K562 (cell line): Measurements from ENCODE around the gene PCED1B. TPM values are rescaled to one million over a fixed set of nuclear protein-coding genes. Genes with fewer than 3 reads are reported as not detected.

ENCODE experiments used
- ATAC-seq: fragments of 200-7000 bp; cut with Tn5 transposase; 3 replicates; pipeline ENCODE4 v1.9.1; 2020; ENCODE audit warnings: moderate library complexity
- BruUV-seq: library from RNA; stranded (reverse); fragments of 400-500 nt; replicated peaks from 2 replicates; lab custom pipeline; 2021; lab: Mats Ljungman, UMichigan
- CTCF ChIA-PET: fragments of 300-600 bp; formaldehyde crosslinking; extraction: SDS; loops from one replicate; lab custom pipeline; 2021; ENCODE audit warnings: low intra/inter-chr PET ratio; lab: Yijun Ruan, JAX
- POLR2A ChIA-PET: fragments of 300-600, 350-650 bp; sonication (Branson Sonifier 250); formaldehyde crosslinking; extraction: SDS; loops from one replicate; lab custom pipeline; 2021; ENCODE audit warnings: antibody characterized with exemption, inconsistent platforms; lab: Yijun Ruan, JAX
- DNase-seq, 4 experiments: peaks; one replicate each; pipeline versions ENCODE4 v3.0.0 to v3.0.0-alpha.2; 2011 to 2018; ENCODE audit warnings: low spot score in 3 of 4, mixed read lengths in 3 of 4; ENCODE audit errors: extremely low read depth in 1 of 4
- FAIRE-seq: peaks from 2 replicates; lab custom pipeline; 2011; peaks lifted over from hg19 to GRCh38; lab: Jason Lieb, UNC
- H2AFZ ChIP-seq: 2 replicates; pipeline ENCODE4 v1.6.0; 2011; ENCODE audit warnings: low read depth, low read length, control low read depth, inconsistent platforms
- H3K27ac ChIP-seq: fragments of 200-600 bp; 3 replicates; pipeline ENCODE4 v1.8.0; 2011; ENCODE audit warnings: low read depth, mild to moderate bottlenecking, control low read depth, inconsistent platforms, low read length, moderate library complexity, mixed read lengths; ENCODE audit errors: extremely low read depth
- H3K27me3 ChIP-seq, 2 experiments: fragments of 300-600 bp in 1 of 2; 2 replicates in 1 of 2; 3 replicates in 1 of 2; pipeline versions ENCODE4 v1.6.0 to v1.8.0; 2011; ENCODE audit warnings: inconsistent platforms in 2 of 2, low read length in 2 of 2, mild to moderate bottlenecking in 1 of 2, mixed read lengths in 1 of 2, moderate library complexity in 1 of 2; ENCODE audit not compliant: control insufficient read depth in 2 of 2, insufficient read depth in 2 of 2
- H3K36me3 ChIP-seq: fragments of 300-600 bp; 3 replicates; pipeline ENCODE4 v1.8.0; 2011; ENCODE audit warnings: mild to moderate bottlenecking, low read length, inconsistent platforms; ENCODE audit not compliant: control insufficient read depth, insufficient read depth
- H3K4me1 ChIP-seq, 2 experiments: fragments of 200-600 bp in 1 of 2; replicated peaks in 1 of 2; 2 replicates in 1 of 2; 3 replicates in 1 of 2; pipeline versions ENCODE4 v1.5.1 to v1.8.0; 2011; ENCODE audit warnings: inconsistent platforms in 2 of 2, low read length in 2 of 2, mild to moderate bottlenecking in 1 of 2, mixed read lengths in 1 of 2, moderate library complexity in 1 of 2; ENCODE audit not compliant: control insufficient read depth in 2 of 2, insufficient read depth in 2 of 2
- H3K4me2 ChIP-seq: 2 replicates; pipeline ENCODE4 v1.6.1; 2011; ENCODE audit warnings: low read length, control low read depth, inconsistent platforms, mixed read lengths; ENCODE audit not compliant: insufficient read depth
- H3K4me3 ChIP-seq: fragments of 200-600 bp; sonication (generic), shearing (Covaris generic); 2 replicates; pipeline ENCODE4 v1.5.1; 2016; ENCODE audit warnings: control low read depth, inconsistent platforms
- H3K79me2 ChIP-seq: fragments of 200-600 bp; 3 replicates; pipeline ENCODE4 v1.8.0; 2011; ENCODE audit warnings: low read length, inconsistent platforms; ENCODE audit not compliant: control insufficient read depth, insufficient read depth
- H3K9ac ChIP-seq, 2 experiments: 2 replicates each; pipeline versions ENCODE4 v1.6.0 to v1.6.1; 2011; ENCODE audit warnings: low read depth in 2 of 2, low read length in 2 of 2, control low read depth in 1 of 2, inconsistent platforms in 1 of 2, mild to moderate bottlenecking in 1 of 2, mixed read lengths in 1 of 2; ENCODE audit not compliant: insufficient read depth in 1 of 2
- H3K9me1 ChIP-seq: one replicate; pipeline ENCODE4 v1.6.0; 2011; ENCODE audit warnings: inconsistent platforms, mild to moderate bottlenecking, low read length, moderate library complexity; ENCODE audit not compliant: control insufficient read depth, insufficient read depth
- H3K9me3 ChIP-seq: replicated peaks from 2 replicates; pipeline ENCODE4 v1.5.1; 2011; ENCODE audit warnings: low read depth, low read length, inconsistent platforms; ENCODE audit not compliant: control insufficient read depth, insufficient read depth
- H4K20me1 ChIP-seq: replicated peaks from 2 replicates; pipeline ENCODE4 v1.6.1; 2011; ENCODE audit warnings: low read length, inconsistent platforms, mixed read lengths; ENCODE audit not compliant: control insufficient read depth, insufficient read depth
- ARID1B ChIP-seq: fragments of 450-650 bp; IDR thresholded peaks from 2 replicates; pipeline ENCODE4 v1.6.1; 2016; ENCODE audit warnings: antibody characterized with exemption, mild to moderate bottlenecking, inconsistent platforms
- CEBPG ChIP-seq, 3 experiments: fragments of 200-800 bp in 1 of 3; sonication (Bioruptor generic) in 1 of 3; sonication (generic) in 1 of 3; formaldehyde crosslinking in 1 of 3; IDR thresholded peaks in 2 of 3; conservative IDR thresholded peaks in 1 of 3; 2 replicates each; pipeline versions ENCODE4 v1.6.1 to v1.8.0; 2016 to 2022; ENCODE audit warnings: missing compliant biosample characterization in 2 of 3, missing genetic modification characterization in 2 of 3, mild to moderate bottlenecking in 1 of 3, missing genetic modification reagents in 1 of 3
- DIDO1 ChIP-seq: fragments of 450-650 bp; IDR thresholded peaks from 2 replicates; pipeline ENCODE4 v1.6.1; 2016; ENCODE audit warnings: low read depth, missing biosample characterization, missing genetic modification characterization
- DPF2 ChIP-seq: fragments of 450-650 bp; IDR thresholded peaks from 2 replicates; pipeline ENCODE4 v1.6.1; 2016
- EP400 ChIP-seq: fragments of 450-650 bp; IDR thresholded peaks from 2 replicates; pipeline ENCODE4 v1.6.1; 2017; ENCODE audit warnings: antibody characterized with exemption, mild to moderate bottlenecking, moderate library complexity
- JUND ChIP-seq, 2 experiments: IDR thresholded peaks; 2 replicates in 1 of 2; 3 replicates in 1 of 2; pipeline ENCODE4 v1.6.1; 2011; ENCODE audit warnings: borderline replicate concordance in 2 of 2, low read depth in 2 of 2, low read length in 2 of 2, improper control_type of control experiment in 1 of 2, missing biosample characterization in 1 of 2, missing genetic modification characterization in 1 of 2, missing genetic modification reagents in 1 of 2
- NCOR1 ChIP-seq: fragments of 450-650 bp; IDR thresholded peaks from 2 replicates; pipeline ENCODE4 v1.6.1; 2016; ENCODE audit warnings: mild to moderate bottlenecking, moderate library complexity
- NFATC3 ChIP-seq: fragments of 450-650 bp; IDR thresholded peaks from 2 replicates; pipeline ENCODE4 v1.6.1; 2017; ENCODE audit warnings: mild to moderate bottlenecking
- NONO ChIP-seq, 2 experiments: fragments of 200-400 bp in 1 of 2; fragments of 450-650 bp in 1 of 2; formaldehyde crosslinking in 1 of 2; IDR thresholded peaks; 2 replicates each; pipeline ENCODE4 v1.6.1; 2017; ENCODE audit warnings: low read depth in 2 of 2, mild to moderate bottlenecking in 2 of 2, moderate library complexity in 2 of 2, low read length in 1 of 2
- PHTF2 ChIP-seq: fragments of 250-450 bp; sonication (Bioruptor Pico); IDR thresholded peaks from 2 replicates; pipeline ENCODE4 v1.5.0; 2021; ENCODE audit warnings: mild to moderate bottlenecking
- SMARCA4 ChIP-seq: fragments of 450-650 bp; IDR thresholded peaks from 2 replicates; pipeline ENCODE4 v1.6.1; 2016
- ZSCAN32 ChIP-seq: fragments of 450-650 bp; formaldehyde crosslinking; IDR thresholded peaks from 2 replicates; pipeline ENCODE4 v1.4.0; 2020; ENCODE audit warnings: mild to moderate bottlenecking, moderate library complexity
- WGBS: fragments of 100-300 bp; shearing (Covaris generic); methylation state at CpG from one replicate; pipeline ENCODE4 v1.1.6; 2016; ENCODE audit warnings: low coverage, mixed read lengths; ENCODE audit not compliant: insufficient coverage; ENCODE audit errors: missing lambda C conversion rate; 5-methylcytosine and 5-hydroxymethylcytosine counted together
- in situ Hi-C: fragments of 300-500 bp; cut with MboI; formaldehyde crosslinking; loops from 4 replicates; pipeline ENCODE4 v1.15.0; 2018; ENCODE audit warnings: inconsistent platforms, mixed read lengths
- intact Hi-C: fragments of 100-400 bp; cut with micrococcal nuclease; formaldehyde crosslinking; loops from 2 replicates; pipeline ENCODE4 v1.14.2; 2022
- polyA plus RNA-seq, 8 experiments: library from polyadenylated mRNA; depleted of rRNA in 4 of 8; stranded (reverse) in 5 of 8; unstranded in 3 of 8; fragments of >200 nt; fragmentation: Nextera tagmentation in 2 of 8; fragmentation: Illumina TruSeq in 1 of 8; extraction: Ambion mirVana in 2 of 8; extraction: Trizol in 1 of 8; gene quantifications; 2 replicates each; pipeline versions ENCODE4 v1.2.1 to v1.2.3, GENCODE V29; 2011 to 2014; ENCODE audit warnings: inconsistent platforms in 1 of 8, missing spikeins in 1 of 8
- total RNA-seq, 7 experiments: library from RNA; depleted of rRNA in 6 of 7; stranded (reverse); fragments of >200 nt in 6 of 7; fragmentation: Illumina TruSeq in 2 of 7; extraction: Trizol in 2 of 7; gene quantifications; 2 replicates each; pipeline versions ENCODE4 v1.2.1 to v1.2.3, GENCODE V29; 2011 to 2021; ENCODE audit warnings: low replicate concordance in 1 of 7
- TF ChIP-seq, protein P1 (sequence below), 2 experiments: fragments of 450-650 bp; conservative IDR thresholded peaks; 2 replicates each; pipeline ENCODE4 v1.6.1; 2017; ENCODE audit warnings: mild to moderate bottlenecking in 2 of 2, moderate library complexity in 2 of 2
- TF ChIP-seq, protein P2 (sequence below): fragments of 250-450 bp; sonication (Bioruptor Pico); IDR thresholded peaks from 2 replicates; pipeline ENCODE4 v1.5.0; 2022; ENCODE audit warnings: mild to moderate bottlenecking
- TF ChIP-seq, protein P3 (sequence below): sonication (generic); formaldehyde crosslinking; IDR thresholded peaks from 2 replicates; pipeline ENCODE4 v1.8.0; 2022; ENCODE audit warnings: missing genetic modification reagents, mild to moderate bottlenecking, borderline replicate concordance

Gene PCED1B
- total and polyA plus RNA-seq, 9 of the 15 experiments (the other 6 are each of a cell fraction or from before 2014, with no cell fraction given), result 1.2 to 9.3 (median 2.5) TPM

DNA sequence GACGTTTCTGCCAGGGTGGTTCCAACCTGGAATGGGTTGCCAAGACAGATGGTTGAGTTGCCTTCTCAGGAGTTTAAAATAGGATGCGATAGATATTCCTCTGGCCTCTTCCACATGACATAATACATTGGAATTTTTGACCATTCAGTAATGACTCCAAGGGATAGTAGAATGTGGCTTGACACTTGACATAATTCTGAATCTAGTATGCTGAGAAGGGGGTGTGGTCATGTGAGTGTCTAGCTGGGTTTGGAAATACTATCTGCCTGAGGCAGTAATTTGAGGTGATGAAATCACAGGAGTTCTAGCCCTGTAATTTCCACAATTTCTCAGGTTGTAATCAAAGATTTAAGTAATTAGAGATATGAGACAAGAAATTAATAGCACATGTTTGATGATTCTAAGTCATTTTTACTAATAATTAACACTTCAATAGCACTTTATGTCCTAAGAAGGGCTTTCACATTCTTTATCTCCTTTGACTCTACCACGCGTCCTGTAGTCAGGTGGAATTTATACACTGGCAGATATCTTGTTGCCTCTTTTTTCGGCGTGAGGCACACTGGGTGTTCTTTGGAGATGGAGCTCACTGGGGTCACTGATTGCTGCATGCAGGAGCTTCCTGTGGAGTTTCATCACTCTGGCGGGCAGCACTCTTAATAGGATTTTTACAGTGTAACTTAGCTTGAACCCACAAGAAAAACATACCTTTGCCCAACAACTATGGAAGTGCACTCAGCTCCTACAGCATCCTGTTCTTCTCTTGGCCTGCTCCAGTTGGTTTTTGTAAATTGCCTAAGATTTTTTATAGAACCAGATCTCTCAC, 3.6 kb downstream of the PCED1B start:
- Histone ChIP-seq H3K9ac (no peak overlapping the region), H3K4me1 (peaks cover 22 to 23% of the 10 kb centered on the region in 2 experiments), H3K4me2 (no peak overlapping the region), H3K27ac (no peak overlapping the region), H3K79me2 (no peaks in the 10 kb centered on the region; the same call in 2 of the 3 replicates), H3K9me3 (no peaks in the 10 kb centered on the region), H3K9me1 (no peaks in the 10 kb centered on the region), H3K4me3 (no peak overlapping the region), H3K36me3 (no peaks in the 10 kb centered on the region), H4K20me1 (no peaks in the 10 kb centered on the region), H2AFZ (no peak overlapping the region), H3K27me3 (no peaks in the 10 kb centered on the region; a peak in 1 of 5 replicates)
- DNase-seq, result peak in 2 of 4 experiments; percentile 20 to 48
- peak; percentile 26 for FAIRE-seq
- in situ Hi-C loops (no loop called here), intact Hi-C loops (loop anchor here (5.0 kb wide), 4 partner anchors 84 to 314 kb away; no protein-coding TSS in a partner anchor)
- ATAC-seq, result 0 out of 3 replicates have a peak, but pooled peaks have one; percentile 20
- ChIA-PET CTCF (no interaction called here), POLR2A (interaction anchor here (1.0 to 2.4 kb wide), 3 partner anchors 12 to 25 kb away, joined by 3 to 9 read pairs (median 4); no protein-coding TSS in a partner anchor)
- 11% methylated on average over 7 of the region's 7 CpGs for WGBS
- BruUV-seq, result no TSS peak
- no peak for TF ChIP-seq PHTF2
- TF ChIP-seq ZSCAN32, result no peak
- TF ChIP-seq, protein P1, sequence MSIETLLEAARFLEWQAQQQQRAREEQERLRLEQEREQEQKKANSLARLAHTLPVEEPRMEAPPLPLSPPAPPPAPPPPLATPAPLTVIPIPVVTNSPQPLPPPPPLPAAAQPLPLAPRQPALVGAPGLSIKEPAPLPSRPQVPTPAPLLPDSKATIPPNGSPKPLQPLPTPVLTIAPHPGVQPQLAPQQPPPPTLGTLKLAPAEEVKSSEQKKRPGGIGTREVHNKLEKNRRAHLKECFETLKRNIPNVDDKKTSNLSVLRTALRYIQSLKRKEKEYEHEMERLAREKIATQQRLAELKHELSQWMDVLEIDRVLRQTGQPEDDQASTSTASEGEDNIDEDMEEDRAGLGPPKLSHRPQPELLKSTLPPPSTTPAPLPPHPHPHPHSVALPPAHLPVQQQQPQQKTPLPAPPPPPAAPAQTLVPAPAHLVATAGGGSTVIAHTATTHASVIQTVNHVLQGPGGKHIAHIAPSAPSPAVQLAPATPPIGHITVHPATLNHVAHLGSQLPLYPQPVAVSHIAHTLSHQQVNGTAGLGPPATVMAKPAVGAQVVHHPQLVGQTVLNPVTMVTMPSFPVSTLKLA (conservative IDR thresholded peaks at IDR 0.05), result peak in 1 of 2 experiments; percentile 29; a peak in 1 of 4 replicates
- peak; percentile 43 for TF ChIP-seq ARID1B
- TF ChIP-seq DIDO1 (tag), result no peak
- TF ChIP-seq, protein P2, sequence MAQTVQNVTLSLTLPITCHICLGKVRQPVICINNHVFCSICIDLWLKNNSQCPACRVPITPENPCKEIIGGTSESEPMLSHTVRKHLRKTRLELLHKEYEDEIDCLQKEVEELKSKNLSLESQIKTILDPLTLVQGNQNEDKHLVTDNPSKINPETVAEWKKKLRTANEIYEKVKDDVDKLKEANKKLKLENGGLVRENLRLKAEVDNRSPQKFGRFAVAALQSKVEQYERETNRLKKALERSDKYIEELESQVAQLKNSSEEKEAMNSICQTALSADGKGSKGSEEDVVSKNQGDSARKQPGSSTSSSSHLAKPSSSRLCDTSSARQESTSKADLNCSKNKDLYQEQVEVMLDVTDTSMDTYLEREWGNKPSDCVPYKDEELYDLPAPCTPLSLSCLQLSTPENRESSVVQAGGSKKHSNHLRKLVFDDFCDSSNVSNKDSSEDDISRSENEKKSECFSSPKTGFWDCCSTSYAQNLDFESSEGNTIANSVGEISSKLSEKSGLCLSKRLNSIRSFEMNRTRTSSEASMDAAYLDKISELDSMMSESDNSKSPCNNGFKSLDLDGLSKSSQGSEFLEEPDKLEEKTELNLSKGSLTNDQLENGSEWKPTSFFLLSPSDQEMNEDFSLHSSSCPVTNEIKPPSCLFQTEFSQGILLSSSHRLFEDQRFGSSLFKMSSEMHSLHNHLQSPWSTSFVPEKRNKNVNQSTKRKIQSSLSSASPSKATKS (CRISPR knock-in tag), result no peak
- TF ChIP-seq, protein P3, sequence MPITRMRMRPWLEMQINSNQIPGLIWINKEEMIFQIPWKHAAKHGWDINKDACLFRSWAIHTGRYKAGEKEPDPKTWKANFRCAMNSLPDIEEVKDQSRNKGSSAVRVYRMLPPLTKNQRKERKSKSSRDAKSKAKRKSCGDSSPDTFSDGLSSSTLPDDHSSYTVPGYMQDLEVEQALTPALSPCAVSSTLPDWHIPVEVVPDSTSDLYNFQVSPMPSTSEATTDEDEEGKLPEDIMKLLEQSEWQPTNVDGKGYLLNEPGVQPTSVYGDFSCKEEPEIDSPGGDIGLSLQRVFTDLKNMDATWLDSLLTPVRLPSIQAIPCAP, result no peak
- no peak for TF ChIP-seq NONO (IDR thresholded peaks at IDR 0.05; ENCODE audit: low read depth in 2 of 2, low read length in 1 of 2)
- 0 out of 2 replicates have a peak, but pooled peaks have one; percentile 37 for TF ChIP-seq SMARCA4
- no peak for TF ChIP-seq CEBPG (CRISPR knock-in tag; IDR thresholded peaks at IDR 0.05)
- TF ChIP-seq CEBPG (tag; conservative IDR thresholded peaks at IDR 0.05 in 1 of 2, IDR thresholded peaks at IDR 0.05 in 1 of 2), result peak; percentile 88 to 90
- peak; percentile 19; the same call in 1 of the 2 replicates for TF ChIP-seq JUND (IDR thresholded peaks at IDR 0.05; ENCODE audit: borderline replicate concordance, low read depth, low read length)
- TF ChIP-seq JUND (tag; IDR thresholded peaks at IDR 0.05; ENCODE audit: borderline replicate concordance, low read depth, low read length), result no peak
- 0 out of 2 replicates have a peak, but pooled peaks have one; percentile 23 for TF ChIP-seq NCOR1
- TF ChIP-seq DPF2, result peak; percentile 44; the same call in 1 of the 2 replicates
- TF ChIP-seq EP400, result 0 out of 2 replicates have a peak, but pooled peaks have one; percentile 21
- TF ChIP-seq NFATC3, result no peak
